A549 (cell line): Measurements from ENCODE around the gene ARL10. TPM values are rescaled to one million over a fixed set of nuclear protein-coding genes. Genes with fewer than 3 reads are reported as not detected.

ENCODE experiments used
- ATAC-seq, 2 experiments: fragments of 200-7000 bp in 1 of 2; fragments of >200 bp in 1 of 2; cut with Nextera tagmentation in 1 of 2; cut with Tn5 transposase in 1 of 2; 3 replicates each; pipeline versions ENCODE4 v1.8.0 to v1.9.1; 2018 to 2020; ENCODE audit warnings: mild to moderate bottlenecking in 1 of 2, moderate library complexity in 1 of 2
- CTCF ChIA-PET: fragments of 300-600 bp; sonication (Branson Sonifier 250); formaldehyde crosslinking; extraction: SDS; loops from one replicate; lab custom pipeline; 2021; ENCODE audit warnings: antibody characterized with exemption, inconsistent platforms; lab: Yijun Ruan, JAX
- POLR2A ChIA-PET: fragments of 350-600 bp; formaldehyde crosslinking; extraction: SDS; loops from one replicate; lab custom pipeline; 2021; ENCODE audit warnings: antibody characterized with exemption, inconsistent platforms; lab: Yijun Ruan, JAX
- DNase-seq, 2 experiments: peaks; one replicate each; pipeline versions ENCODE4 v3.0.0 to v3.0.0-alpha.2; 2011 to 2016; ENCODE audit warnings: low read depth in 1 of 2, low spot score in 1 of 2
- FAIRE-seq: peaks from 2 replicates; lab custom pipeline; 2011; peaks lifted over from hg19 to GRCh38; lab: Jason Lieb, UNC
- H3K27ac ChIP-seq, 2 experiments: fragments of >200 bp; sonication (Bioruptor Twin); formaldehyde crosslinking; 3 replicates each; pipeline ENCODE4 v1.5.1; 2016 to 2017
- H3K4me1 ChIP-seq: fragments of >200 bp; sonication (Bioruptor Twin); formaldehyde crosslinking; 3 replicates; pipeline ENCODE4 v1.6.1; 2016
- H3K4me2 ChIP-seq: fragments of >200 bp; sonication (Bioruptor Twin); formaldehyde crosslinking; 3 replicates; pipeline ENCODE4 v1.6.1; 2016
- H3K4me3 ChIP-seq: fragments of >200 bp; sonication (Bioruptor Twin); formaldehyde crosslinking; 3 replicates; pipeline ENCODE4 v1.5.1; 2016
- H3K9me3 ChIP-seq: fragments of >200 bp; sonication (Bioruptor Twin); formaldehyde crosslinking; 3 replicates; pipeline ENCODE4 v1.6.1; 2016
- ATOH8 ChIP-seq: fragments of 250-450 bp; sonication (Bioruptor Pico); IDR thresholded peaks from 2 replicates; pipeline ENCODE4 v1.5.0; 2020; ENCODE audit warnings: low read depth, mild to moderate bottlenecking, moderate library complexity
- BCL3 ChIP-seq: fragments of >200 bp; sonication (Bioruptor Twin); formaldehyde crosslinking; IDR thresholded peaks from 3 replicates; pipeline ENCODE4 v1.6.1; 2016
- BHLHE40 ChIP-seq: IDR thresholded peaks from 2 replicates; pipeline ENCODE4 v1.6.1; 2012; ENCODE audit warnings: low read depth, low read length, inconsistent platforms
- CBX8 ChIP-seq: fragments of 200-600 bp; sonication (generic); IDR thresholded peaks from 2 replicates; pipeline ENCODE4 v1.6.1; 2016
- CEBPB ChIP-seq, 2 experiments: fragments of >200 bp in 1 of 2; sonication (Bioruptor Twin) in 1 of 2; formaldehyde crosslinking in 1 of 2; IDR thresholded peaks; 2 replicates each; pipeline ENCODE4 v1.6.1; 2012 to 2016
- E2F6 ChIP-seq: IDR thresholded peaks from 2 replicates; pipeline ENCODE4 v1.6.1; 2012; ENCODE audit warnings: low read depth, borderline replicate concordance
- EHF ChIP-seq: fragments of 250-450 bp; sonication (Bioruptor Pico); IDR thresholded peaks from 2 replicates; pipeline ENCODE4 v1.5.0; 2020; ENCODE audit warnings: mild to moderate bottlenecking
- ESRRA ChIP-seq: fragments of 150-350 bp; IDR thresholded peaks from 2 replicates; pipeline ENCODE4 v1.6.1; 2014; ENCODE audit warnings: mild to moderate bottlenecking, low read length, borderline replicate concordance
- HDAC2 ChIP-seq: fragments of 200-600 bp; sonication (generic); IDR thresholded peaks from 2 replicates; pipeline ENCODE4 v1.6.1; 2016
- HEYL ChIP-seq: fragments of 250-450 bp; sonication (Bioruptor Pico); IDR thresholded peaks from 2 replicates; pipeline ENCODE4 v1.8.0; 2021; ENCODE audit warnings: mild to moderate bottlenecking, moderate library complexity
- HOXB13 ChIP-seq: fragments of 250-450 bp; sonication (Bioruptor Pico); IDR thresholded peaks from 2 replicates; pipeline ENCODE4 v1.5.0; 2020; ENCODE audit warnings: low read depth, mild to moderate bottlenecking, moderate library complexity
- JUN ChIP-seq, 2 experiments: fragments of >200 bp; sonication (Bioruptor Twin); formaldehyde crosslinking; IDR thresholded peaks; 2 replicates in 1 of 2; 3 replicates in 1 of 2; pipeline ENCODE4 v1.6.1; 2016 to 2017
- JUNB ChIP-seq: fragments of >200 bp; sonication (Bioruptor Twin); formaldehyde crosslinking; IDR thresholded peaks from 2 replicates; pipeline ENCODE4 v1.6.1; 2016
- KDM1A ChIP-seq: fragments of 200-600 bp; sonication (generic); IDR thresholded peaks from 2 replicates; pipeline ENCODE4 v1.6.1; 2016; ENCODE audit warnings: low read depth, mild to moderate bottlenecking
- KDM5A ChIP-seq: fragments of 200-600 bp; sonication (generic); IDR thresholded peaks from 2 replicates; pipeline ENCODE4 v1.6.1; 2016; ENCODE audit warnings: antibody characterized with exemption, mild to moderate bottlenecking
- MYC ChIP-seq: IDR thresholded peaks from 2 replicates; pipeline ENCODE4 v1.6.1; 2012; ENCODE audit warnings: mild to moderate bottlenecking, inconsistent platforms, low read length, improper control_type of control experiment, borderline replicate concordance
- NR3C1 ChIP-seq: fragments of >200 bp; sonication (Bioruptor Twin); formaldehyde crosslinking; IDR thresholded peaks from 3 replicates; pipeline ENCODE4 v1.6.1; 2017
- POLR2A ChIP-seq: IDR thresholded peaks from 2 replicates; pipeline ENCODE4 v1.6.1; 2012; ENCODE audit warnings: mild to moderate bottlenecking, low read length
- POLR2AphosphoS2 ChIP-seq: conservative IDR thresholded peaks from 2 replicates; pipeline ENCODE4 v1.6.1; 2012; ENCODE audit warnings: low read length, improper control_type of control experiment, inconsistent platforms
- RAD21 ChIP-seq, 2 experiments: fragments of >200 bp in 1 of 2; sonication (Bioruptor Twin) in 1 of 2; formaldehyde crosslinking in 1 of 2; IDR thresholded peaks in 1 of 2; conservative IDR thresholded peaks in 1 of 2; 2 replicates in 1 of 2; 3 replicates in 1 of 2; pipeline ENCODE4 v1.6.1; 2012 to 2018; ENCODE audit warnings: inconsistent platforms in 1 of 2
- REST ChIP-seq: fragments of 200-600 bp; sonication (generic); IDR thresholded peaks from 2 replicates; pipeline ENCODE4 v1.6.1; 2016; ENCODE audit warnings: antibody characterized with exemption, mild to moderate bottlenecking, moderate library complexity
- RFX5 ChIP-seq: fragments of 450-650 bp; IDR thresholded peaks from 2 replicates; pipeline ENCODE4 v1.7.1; 2014; ENCODE audit warnings: antibody characterized with exemption, mild to moderate bottlenecking, moderate library complexity
- TFCP2L1 ChIP-seq: fragments of 250-450 bp; sonication (Bioruptor Pico); IDR thresholded peaks from 2 replicates; pipeline ENCODE4 v1.5.0; 2021; ENCODE audit warnings: mild to moderate bottlenecking
- ZC3H11A ChIP-seq: fragments of 450-650 bp; IDR thresholded peaks from 2 replicates; pipeline ENCODE4 v1.6.1; 2014; ENCODE audit warnings: antibody characterized with exemption, mild to moderate bottlenecking
- ZFP36 ChIP-seq: fragments of 450-650 bp; IDR thresholded peaks from 2 replicates; pipeline ENCODE4 v1.6.1; 2014; ENCODE audit warnings: borderline replicate concordance; ENCODE audit not compliant: partially characterized antibody
- WGBS: methylation state at CpG from one replicate; pipeline ENCODE4 v1.1.6; 2017; ENCODE audit errors: missing lambda C conversion rate; 5-methylcytosine and 5-hydroxymethylcytosine counted together
- polyA minus RNA-seq: library from RNA; depleted of rRNA, polyadenylated mRNA; stranded (reverse); fragments of >200 nt; gene quantifications from 2 replicates; pipeline ENCODE4 v1.2.3, GENCODE V29; 2011; rRNA and poly(A)+ RNA removed
- polyA plus RNA-seq, 4 experiments: library from polyadenylated mRNA; depleted of rRNA in 3 of 4; stranded (reverse); fragments of >200 nt; fragmentation: RNase III in 1 of 4; extraction: RNeasy Plus Mini Kit Qiagen cat#74134 plus additional on column Dnase treatment in 1 of 4; gene quantifications; 2 replicates in 3 of 4; 3 replicates in 1 of 4; pipeline ENCODE4 v1.2.3, GENCODE V29; 2011 to 2017

ARL10 gene
- polyA plus RNA-seq (2011; rRNA removed): 0.12 and 0.21 TPM in 2 replicates
- polyA plus RNA-seq (2012; cell fraction: cytosol; rRNA removed): 0.25 and 0.36 TPM in 2 replicates
- polyA plus RNA-seq (2012; cell fraction: nucleus; rRNA removed): 0.01 and 0.04 TPM in 2 replicates
- 0.15 to 0.51 TPM (median 0.38 TPM) in 3 replicates for polyA plus RNA-seq (2017; fragmentation: RNase III; extraction: RNeasy Plus Mini Kit Qiagen cat#74134 plus additional on column Dnase treatment)
- polyA minus RNA-seq: 0.08 and 0.10 TPM in 2 replicates

- H3K27ac ChIP-seq: peak within 1 kb of the TSS; percentile 30 to 50; a peak in 4 of 6 replicates
- peak within 1 kb of the TSS; percentile 38 for H3K4me3 ChIP-seq
- DNase-seq (no peak), FAIRE-seq (no peak), ATAC-seq (no peak)
- H3K4me1 ChIP-seq: peaks cover 4% of the 10 kb centered on the region; the same call in 1 of the 3 replicates
- TF ChIP-seq CBX8 (no peak), ZFP36 (no peak), ESRRA (no peak), REST (no peak), TFCP2L1 (CRISPR knock-in tag) (no peak), JUN (IDR thresholded peaks at IDR 0.05) (no peak), HEYL (CRISPR knock-in tag) (no peak), ATOH8 (no peak), MYC (no peak), KDM5A (no peak), EHF (CRISPR knock-in tag) (no peak), NR3C1 (no peak), KDM1A (no peak), BHLHE40 (no peak), ZC3H11A (no peak), RFX5 (no peak), JUNB (no peak), E2F6 (no peak), RAD21 (conservative IDR thresholded peaks at IDR 0.05 in 1 of 2, IDR thresholded peaks at IDR 0.05 in 1 of 2) (no peak)
- ChIA-PET CTCF (no interaction called here), POLR2A (no interaction called here)
- H3K4me2 ChIP-seq: peak within 1 kb of the TSS; percentile 69
- WGBS: 75% methylated on average over 54 of the region's 108 CpGs
- H3K9me3 ChIP-seq: no peaks in the 10 kb centered on the region
Observed at GRCh38 chr5:176365351-176366231, at the start of gene ARL10. ARL10 (plus strand) TSS chr5:176365487; CDS start chr5:176365564, 77 bp downstream.

GRCh38 chr5:176317534-176318374 lies 47.5 kb upstream of the ARL10 start:
- DNase-seq (no peak), ATAC-seq (no peak), FAIRE-seq (no peak)
- POLR2A ChIA-PET: no interaction called here
- no peaks in the 10 kb centered on the region for H3K9me3 ChIP-seq
- H3K27ac ChIP-seq: no peak overlapping the region; a peak in 1 of 6 replicates
- H3K4me2 ChIP-seq: peak overlapping the region; percentile 22; the same call in 2 of the 3 replicates
- H3K4me1 ChIP-seq: peaks cover 10% of the 10 kb centered on the region; the same call in 2 of the 3 replicates
- no peak overlapping the region for H3K4me3 ChIP-seq
- CTCF ChIA-PET: no interaction called here
- TF ChIP-seq CEBPB (IDR thresholded peaks at IDR 0.05) (no peak), POLR2AphosphoS2 (no peak), ZFP36 (no peak), POLR2A (no peak), HOXB13 (CRISPR knock-in tag) (no peak), HDAC2 (no peak), BCL3 (no peak)
- 67% methylated on average over 7 of the region's 7 CpGs for WGBS
